Right lobe of liver (tissue), 4 donors: ENCODE measurements around the gene HOXC10.

ENCODE experiments used
- POLR2A ChIP-seq: fragments of 450-650 bp; IDR thresholded peaks from one replicate; pipeline ENCODE4 v1.6.1; 2017; ENCODE audit warnings: antibody characterized with exemption, mild to moderate bottlenecking
- TF ChIP-seq, protein P1 (sequence below), 4 donors: fragments of 200-600 bp in 3 of 4; fragments of 450-650 bp in 1 of 4; IDR thresholded peaks; one replicate each; pipeline versions ENCODE4 v1.5.1 to v1.8.0; 2016 to 2022; ENCODE audit warnings: antibody characterized with exemption in 4 of 4, mild to moderate bottlenecking in 2 of 4
- donor health status: DM: no; HTN: no; CAD: no.
- donor health status: DM: no; HTN: no; CAD: no.
- donor health status: DM: no; HTN: yes; CAD: no.

DNA sequence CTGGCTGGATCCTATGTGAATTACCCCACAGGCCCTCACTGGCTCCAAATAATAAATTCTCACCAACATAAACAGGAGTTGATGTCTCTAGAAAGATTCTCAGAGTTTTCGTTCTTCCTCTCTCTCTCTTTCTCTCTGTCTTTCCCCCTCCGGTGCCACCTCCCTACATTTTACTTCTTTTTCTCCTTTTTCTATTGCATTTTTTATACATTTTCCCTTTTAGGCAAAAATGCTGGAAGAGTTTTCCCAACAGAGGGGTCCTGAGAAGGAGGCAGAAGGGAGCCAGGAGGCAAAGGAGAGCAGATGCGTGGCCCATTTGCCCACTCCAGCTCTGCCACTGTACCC is 42.5 kb downstream of the HOXC10 start:
- TF ChIP-seq, protein P1, sequence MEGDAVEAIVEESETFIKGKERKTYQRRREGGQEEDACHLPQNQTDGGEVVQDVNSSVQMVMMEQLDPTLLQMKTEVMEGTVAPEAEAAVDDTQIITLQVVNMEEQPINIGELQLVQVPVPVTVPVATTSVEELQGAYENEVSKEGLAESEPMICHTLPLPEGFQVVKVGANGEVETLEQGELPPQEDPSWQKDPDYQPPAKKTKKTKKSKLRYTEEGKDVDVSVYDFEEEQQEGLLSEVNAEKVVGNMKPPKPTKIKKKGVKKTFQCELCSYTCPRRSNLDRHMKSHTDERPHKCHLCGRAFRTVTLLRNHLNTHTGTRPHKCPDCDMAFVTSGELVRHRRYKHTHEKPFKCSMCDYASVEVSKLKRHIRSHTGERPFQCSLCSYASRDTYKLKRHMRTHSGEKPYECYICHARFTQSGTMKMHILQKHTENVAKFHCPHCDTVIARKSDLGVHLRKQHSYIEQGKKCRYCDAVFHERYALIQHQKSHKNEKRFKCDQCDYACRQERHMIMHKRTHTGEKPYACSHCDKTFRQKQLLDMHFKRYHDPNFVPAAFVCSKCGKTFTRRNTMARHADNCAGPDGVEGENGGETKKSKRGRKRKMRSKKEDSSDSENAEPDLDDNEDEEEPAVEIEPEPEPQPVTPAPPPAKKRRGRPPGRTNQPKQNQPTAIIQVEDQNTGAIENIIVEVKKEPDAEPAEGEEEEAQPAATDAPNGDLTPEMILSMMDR (IDR thresholded peaks at IDR 0.05), result no peak
- TF ChIP-seq POLR2A, result no peak
